C4-2B (cell line): ENCODE measurements around the gene ZNF384.

Source experiments
- ZFX ChIP-seq: fragments of 450-650 bp; IDR thresholded peaks from 2 replicates; pipeline ENCODE4 v1.6.1; 2017
- TF ChIP-seq, protein P1 (sequence below): fragments of 450-650 bp; conservative IDR thresholded peaks from 2 replicates; pipeline ENCODE4 v1.5.1; 2017; ENCODE audit warnings: mild to moderate bottlenecking

DNA sequence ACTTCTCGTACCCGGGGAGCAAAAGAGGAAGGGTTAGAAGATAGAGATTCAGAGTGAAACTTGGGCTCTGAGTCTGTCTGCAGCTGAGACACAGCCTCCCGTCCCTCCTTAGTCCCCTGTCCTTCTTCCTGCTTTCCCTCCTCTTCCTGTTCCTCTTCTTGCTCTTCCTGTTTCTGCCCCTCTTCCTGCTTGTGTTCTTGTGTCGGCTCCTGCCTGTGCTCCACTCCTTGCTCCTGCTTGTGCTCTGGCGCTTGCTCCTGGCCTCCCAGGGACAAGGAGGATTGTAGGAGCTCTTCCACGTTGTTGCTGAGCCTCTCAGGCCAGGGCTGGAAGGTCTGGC, 44.9 kb downstream of the ZNF384 start:
- TF ChIP-seq, protein P1, sequence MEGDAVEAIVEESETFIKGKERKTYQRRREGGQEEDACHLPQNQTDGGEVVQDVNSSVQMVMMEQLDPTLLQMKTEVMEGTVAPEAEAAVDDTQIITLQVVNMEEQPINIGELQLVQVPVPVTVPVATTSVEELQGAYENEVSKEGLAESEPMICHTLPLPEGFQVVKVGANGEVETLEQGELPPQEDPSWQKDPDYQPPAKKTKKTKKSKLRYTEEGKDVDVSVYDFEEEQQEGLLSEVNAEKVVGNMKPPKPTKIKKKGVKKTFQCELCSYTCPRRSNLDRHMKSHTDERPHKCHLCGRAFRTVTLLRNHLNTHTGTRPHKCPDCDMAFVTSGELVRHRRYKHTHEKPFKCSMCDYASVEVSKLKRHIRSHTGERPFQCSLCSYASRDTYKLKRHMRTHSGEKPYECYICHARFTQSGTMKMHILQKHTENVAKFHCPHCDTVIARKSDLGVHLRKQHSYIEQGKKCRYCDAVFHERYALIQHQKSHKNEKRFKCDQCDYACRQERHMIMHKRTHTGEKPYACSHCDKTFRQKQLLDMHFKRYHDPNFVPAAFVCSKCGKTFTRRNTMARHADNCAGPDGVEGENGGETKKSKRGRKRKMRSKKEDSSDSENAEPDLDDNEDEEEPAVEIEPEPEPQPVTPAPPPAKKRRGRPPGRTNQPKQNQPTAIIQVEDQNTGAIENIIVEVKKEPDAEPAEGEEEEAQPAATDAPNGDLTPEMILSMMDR = no peak
- no peak for TF ChIP-seq ZFX
